ENCODE measurements around the gene PIK3R6.

The PIK3R6 gene

DNA sequence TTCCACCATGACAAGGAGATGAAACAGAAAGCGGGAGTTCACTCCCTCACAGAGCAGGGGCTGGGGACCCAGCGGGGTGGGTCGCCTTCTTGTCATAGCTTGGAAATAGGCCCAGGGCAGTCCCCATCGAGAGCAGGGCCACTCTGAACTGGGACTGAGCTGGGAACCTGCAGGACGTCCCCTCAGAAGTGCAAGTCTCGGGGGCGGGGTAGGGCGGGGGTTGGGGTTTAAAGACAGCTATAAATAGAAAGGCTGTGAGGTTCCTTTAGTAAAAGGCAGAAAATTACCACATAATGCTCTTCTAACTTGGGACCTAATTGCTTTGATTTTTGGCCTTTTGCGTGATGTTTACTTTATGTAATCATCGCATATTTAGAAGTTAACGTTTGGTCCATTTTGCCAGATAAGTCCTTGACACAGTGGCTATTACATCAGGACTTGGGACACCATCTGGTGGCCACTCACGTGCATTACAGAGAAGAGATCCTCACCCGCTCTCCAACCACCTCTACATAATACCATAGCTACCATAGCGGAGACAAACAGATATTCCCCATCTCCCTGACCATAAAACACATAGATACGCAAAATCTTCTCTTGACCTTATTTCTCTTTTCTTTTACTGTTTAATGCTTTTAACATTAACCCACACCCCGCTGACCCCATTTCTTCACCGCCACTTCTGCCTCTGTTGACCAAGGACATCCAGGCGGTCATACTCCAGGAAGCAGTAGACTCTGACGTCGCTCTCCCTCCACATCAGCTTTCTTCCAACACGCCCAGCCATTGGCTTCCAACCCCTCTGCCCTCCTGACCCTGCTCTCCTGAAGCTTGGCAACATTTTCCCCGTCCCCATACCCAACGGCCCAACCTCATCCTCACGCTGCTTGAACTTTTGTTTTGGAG, 27.5 kb upstream of the PIK3R6 start:
- no peak for DNase-seq (ENCODE audit: insufficient read length, low spot score)
- peak; percentile 96 for FAIRE-seq
- TF ChIP-seq PAX5 (IDR thresholded peaks at IDR 0.05; ENCODE audit: insufficient read depth, low read length, severe bottlenecking) (no peak), POLR2AphosphoS5 (IDR thresholded peaks at IDR 0.05; ENCODE audit: low read depth, low read length) (peak; percentile 29; the same call in 1 of the 2 replicates)

DNA sequence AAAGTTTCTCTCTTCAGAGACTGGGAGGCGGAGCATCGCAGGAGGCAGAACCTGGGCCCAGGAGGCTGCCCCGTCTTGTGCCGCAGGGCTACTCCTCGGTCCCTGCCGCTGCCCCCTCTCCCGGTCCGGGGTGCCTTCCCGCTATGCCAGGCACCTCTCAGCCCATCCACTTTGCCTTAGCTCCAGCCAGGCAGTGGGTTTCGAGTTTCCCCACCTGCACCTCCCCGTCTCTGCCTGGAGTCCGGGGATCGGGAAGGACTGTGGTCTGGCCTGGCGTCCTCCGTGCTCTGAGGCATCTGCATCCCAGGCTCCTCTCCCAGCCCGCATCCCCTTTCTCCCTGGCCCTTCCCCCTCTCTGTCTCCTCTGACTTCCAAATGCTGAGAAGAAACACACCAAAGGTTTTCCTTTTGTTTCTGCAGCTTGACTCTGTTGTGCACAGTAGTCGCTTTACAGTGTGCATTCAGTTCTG, 26.8 kb upstream of the PIK3R6 start:
- no peak for TF ChIP-seq PAX5 (IDR thresholded peaks at IDR 0.05; ENCODE audit: insufficient read depth, low read length, severe bottlenecking)
- TF ChIP-seq SPI1 (IDR thresholded peaks at IDR 0.05; ENCODE audit: low read depth, low read length) = no peak
- no peak for TF ChIP-seq POLR2A (IDR thresholded peaks at IDR 0.05; ENCODE audit: low read depth, low read length)
- TF ChIP-seq POU2F2 (IDR thresholded peaks at IDR 0.05; ENCODE audit: low read depth, low read length) = no peak
- no peak for DNase-seq (ENCODE audit: insufficient read length, low spot score)
- FAIRE-seq = peak; percentile 58

DNA sequence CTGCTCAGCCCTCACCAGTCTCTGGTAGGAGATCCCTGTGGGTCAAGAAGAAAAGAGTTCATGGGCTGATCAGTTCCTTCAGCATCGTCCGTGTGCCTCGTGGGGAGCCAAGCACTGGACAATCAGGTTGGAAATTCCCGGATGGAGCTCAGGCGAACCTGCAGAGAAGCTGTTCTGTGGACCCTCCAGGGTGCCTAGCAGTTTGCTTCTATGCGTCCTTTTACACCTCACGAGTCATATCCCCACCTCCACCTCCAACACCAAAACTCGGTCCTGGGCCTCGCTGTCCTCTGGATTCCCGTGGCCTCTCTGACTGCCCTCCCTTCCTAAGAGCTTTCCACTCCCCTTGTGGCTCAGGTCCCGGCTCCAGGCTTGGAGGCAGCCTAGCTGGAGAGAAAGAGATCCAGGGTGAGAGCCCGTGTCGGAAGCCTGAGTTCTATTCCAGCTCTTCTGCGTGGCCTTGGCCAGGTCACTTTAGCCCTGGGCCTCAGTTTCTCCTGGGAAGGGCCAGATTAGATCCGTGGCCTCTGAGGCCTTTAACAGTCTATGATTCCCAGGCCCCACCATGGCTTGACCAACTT, 26.2 kb upstream of the PIK3R6 start:
- DNase-seq (ENCODE audit: insufficient read length, low spot score) = no peak
- FAIRE-seq = no peak
- no peak for TF ChIP-seq TAF1 (IDR thresholded peaks at IDR 0.05; ENCODE audit: low read depth, low read length)
- no peak for TF ChIP-seq POU2F2 (IDR thresholded peaks at IDR 0.05; ENCODE audit: low read depth, low read length)
- TF ChIP-seq POLR2AphosphoS5 (IDR thresholded peaks at IDR 0.05; ENCODE audit: low read depth, low read length) = no peak
- no peak for TF ChIP-seq PAX5 (IDR thresholded peaks at IDR 0.05; ENCODE audit: insufficient read depth, low read length, severe bottlenecking)
- TF ChIP-seq SPI1 (IDR thresholded peaks at IDR 0.05; ENCODE audit: low read depth, low read length) = no peak

DNA sequence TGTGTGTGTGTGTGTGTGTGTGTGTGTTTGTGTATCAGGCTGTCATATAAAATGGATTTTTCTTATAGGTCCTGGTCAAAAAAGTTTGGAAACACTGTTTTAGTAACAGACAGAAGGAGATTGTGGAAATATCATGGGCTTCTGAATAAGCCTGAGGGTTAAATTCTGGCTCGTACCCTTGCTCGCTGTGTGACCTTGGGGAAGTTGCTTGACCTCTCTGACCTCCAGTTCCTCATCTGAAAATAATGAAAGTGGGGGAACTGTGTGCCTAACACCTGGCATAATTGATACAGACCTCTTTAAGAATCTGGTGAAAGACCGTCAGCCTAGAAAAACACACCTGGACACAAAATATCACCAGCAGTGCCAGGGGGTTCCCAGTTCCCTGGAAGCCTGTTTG, 25.6 kb upstream of the PIK3R6 start:
- no peak for DNase-seq (ENCODE audit: insufficient read length, low spot score)
- TF ChIP-seq POLR2A (IDR thresholded peaks at IDR 0.05; ENCODE audit: low read depth, low read length) = no peak
- FAIRE-seq = no peak

DNA sequence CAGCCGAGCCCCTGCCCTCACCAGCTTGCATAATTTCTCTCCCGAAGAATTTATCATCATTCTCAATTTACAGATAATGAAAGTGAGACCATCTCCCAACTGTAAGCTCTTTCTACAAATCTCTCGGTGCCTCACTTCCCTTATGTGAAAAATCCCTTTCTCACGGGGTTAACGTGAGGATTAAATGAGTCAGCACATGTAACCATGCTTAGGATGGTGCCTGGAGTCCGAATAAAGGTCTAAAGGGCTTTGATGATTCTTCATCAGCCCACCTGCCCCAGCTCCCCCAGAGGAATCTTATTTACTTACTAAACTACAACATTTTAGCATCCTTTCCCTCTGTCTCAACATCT, 24.8 kb upstream of the PIK3R6 start:
- TF ChIP-seq SPI1 (IDR thresholded peaks at IDR 0.05; ENCODE audit: low read depth, low read length) (peak; percentile 86), POLR2AphosphoS5 (IDR thresholded peaks at IDR 0.05; ENCODE audit: low read depth, low read length) (no peak; the same call in 1 of the 2 replicates)
- DNase-seq (ENCODE audit: insufficient read length, low spot score) (no peak), FAIRE-seq (peak; percentile 97)

GRCh38 chr17:8890671-8891070, 23.2 kb upstream of the PIK3R6 start:
- FAIRE-seq (no peak), DNase-seq (ENCODE audit: insufficient read length, low spot score) (no peak)
- no peak for TF ChIP-seq POU2F2 (IDR thresholded peaks at IDR 0.05; ENCODE audit: low read depth, low read length)
- no peak for TF ChIP-seq TAF1 (IDR thresholded peaks at IDR 0.05; ENCODE audit: low read depth, low read length)
- no peak; the same call in 1 of the 2 replicates for TF ChIP-seq POLR2A (IDR thresholded peaks at IDR 0.05; ENCODE audit: low read depth, low read length)
- no peak for TF ChIP-seq POLR2AphosphoS5 (IDR thresholded peaks at IDR 0.05; ENCODE audit: low read depth, low read length)
- TF ChIP-seq SPI1 (IDR thresholded peaks at IDR 0.05; ENCODE audit: low read depth, low read length) = no peak
- TF ChIP-seq PAX5 (IDR thresholded peaks at IDR 0.05; ENCODE audit: insufficient read depth, low read length, severe bottlenecking) = no peak

DNA sequence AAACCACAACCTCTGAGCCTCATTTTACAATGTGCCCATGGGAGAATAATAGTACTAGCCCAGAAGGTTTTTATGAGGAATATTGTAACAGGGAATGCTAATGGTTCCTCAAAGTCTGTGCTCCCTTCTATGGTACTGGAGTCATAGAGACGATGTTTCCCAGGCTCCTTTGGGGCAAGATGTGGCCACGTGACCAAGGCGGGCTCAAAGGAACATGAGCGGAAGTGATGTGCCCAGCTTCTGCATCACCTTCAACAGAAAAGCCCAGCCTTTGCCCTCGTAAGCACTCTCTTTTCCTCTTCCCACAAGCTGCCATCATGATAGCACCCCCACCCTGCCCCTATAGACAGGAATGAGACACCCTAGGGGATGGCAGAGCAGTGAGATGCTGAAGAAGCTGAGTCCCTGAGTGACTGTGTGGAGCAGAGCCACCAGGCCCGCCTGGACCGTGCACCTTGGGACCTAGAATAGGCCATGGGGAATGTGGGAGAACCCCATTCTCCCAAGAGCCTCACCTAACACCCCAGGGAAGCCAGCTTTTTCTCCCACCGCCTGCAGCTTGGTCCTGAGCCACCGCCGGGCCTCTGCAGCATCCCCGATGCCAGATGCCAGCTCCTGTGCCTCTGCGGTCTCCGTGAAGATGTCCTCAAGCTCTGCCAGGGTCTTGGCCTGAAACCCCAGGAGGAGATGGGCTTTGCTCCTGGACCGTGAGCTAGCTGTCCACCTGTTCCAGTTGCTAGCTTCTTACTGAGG, 22.2 kb upstream of the PIK3R6 start:
- FAIRE-seq (no peak), DNase-seq (ENCODE audit: insufficient read length, low spot score) (no peak)
- TF ChIP-seq POLR2A (IDR thresholded peaks at IDR 0.05; ENCODE audit: low read depth, low read length) (no peak; the same call in 1 of the 2 replicates), TAF1 (IDR thresholded peaks at IDR 0.05; ENCODE audit: low read depth, low read length) (no peak), PAX5 (IDR thresholded peaks at IDR 0.05; ENCODE audit: insufficient read depth, low read length, severe bottlenecking) (no peak), POU2F2 (IDR thresholded peaks at IDR 0.05; ENCODE audit: low read depth, low read length) (no peak), POLR2AphosphoS5 (IDR thresholded peaks at IDR 0.05; ENCODE audit: low read depth, low read length) (no peak), SPI1 (IDR thresholded peaks at IDR 0.05; ENCODE audit: low read depth, low read length) (no peak)

DNA sequence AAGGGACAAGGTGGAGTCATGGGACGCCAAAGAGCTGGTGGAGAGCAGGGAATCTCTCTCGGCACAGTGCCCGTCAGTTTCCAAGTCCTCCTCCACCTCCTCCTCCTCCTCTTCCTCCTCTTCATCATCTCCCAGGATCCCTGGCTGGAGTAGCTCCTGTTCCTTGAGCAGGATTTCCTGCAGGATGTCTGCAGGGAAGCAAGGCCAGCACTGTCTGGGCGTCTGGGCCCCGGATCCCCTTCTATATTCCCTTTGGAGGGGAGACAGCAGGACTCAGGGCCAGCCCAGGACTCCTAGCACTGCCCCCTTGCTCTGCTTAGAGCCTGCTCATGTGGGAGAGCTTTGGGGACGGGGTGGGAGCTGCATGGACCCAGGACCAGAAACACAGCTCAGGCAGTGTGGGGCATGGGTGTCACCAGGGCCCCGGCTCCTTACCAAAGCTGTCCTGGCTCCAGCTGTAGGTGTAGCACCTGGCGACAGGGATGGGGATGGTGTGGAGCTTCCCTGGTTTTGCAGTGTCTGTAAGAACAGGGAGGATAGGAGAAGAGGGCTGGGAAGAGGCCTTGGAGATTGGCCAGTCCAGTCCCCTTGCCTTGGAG, 21.3 kb upstream of the PIK3R6 start:
- TF ChIP-seq POLR2AphosphoS5 (IDR thresholded peaks at IDR 0.05; ENCODE audit: low read depth, low read length) (no peak), SPI1 (IDR thresholded peaks at IDR 0.05; ENCODE audit: low read depth, low read length) (no peak)
- no peak for DNase-seq (ENCODE audit: insufficient read length, low spot score)
- no peak for FAIRE-seq

DNA sequence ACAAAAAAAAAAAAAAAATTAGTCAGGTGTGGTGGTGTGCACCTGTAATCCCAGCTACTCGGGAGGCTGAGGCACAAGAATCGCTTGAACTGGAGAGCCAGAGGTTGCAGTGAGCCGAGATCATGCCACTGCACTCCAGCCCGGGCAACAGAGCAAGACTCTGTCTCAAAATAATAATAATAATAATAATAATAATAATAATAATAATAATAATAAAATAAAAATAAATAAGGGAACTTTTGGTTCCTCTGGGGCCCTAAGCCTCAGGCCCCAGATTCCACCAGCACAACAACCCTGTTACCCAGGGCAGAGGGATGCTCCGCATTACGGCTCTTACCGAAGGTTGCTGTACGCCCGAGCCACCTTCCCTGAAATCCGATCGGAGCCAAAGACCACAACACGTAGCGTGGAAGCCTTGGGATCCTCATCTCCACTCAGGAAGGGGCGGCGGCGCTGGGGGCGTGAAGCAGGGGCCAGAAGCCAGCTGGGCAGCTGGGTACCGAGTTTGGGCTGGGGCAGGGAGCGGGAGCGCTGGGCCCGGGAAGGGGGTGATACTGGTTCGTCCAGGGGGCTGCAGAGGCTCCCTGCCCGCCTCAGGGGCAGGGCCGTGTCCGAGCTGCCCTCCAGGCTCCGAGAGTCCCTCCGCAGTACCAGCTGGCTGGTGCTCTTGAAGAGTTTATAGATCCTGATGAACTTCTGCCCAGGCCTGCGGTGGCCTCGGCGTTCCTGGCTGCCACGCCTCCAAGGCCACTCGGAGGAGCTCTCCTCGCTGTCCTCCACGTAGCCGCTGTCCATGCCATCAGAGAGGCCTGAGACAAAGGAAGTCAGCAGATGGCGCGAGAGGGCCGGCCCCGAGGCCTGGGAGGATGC, 20.6 kb upstream of the PIK3R6 start:
- TF ChIP-seq POU2F2 (IDR thresholded peaks at IDR 0.05; ENCODE audit: low read depth, low read length) (no peak), POLR2AphosphoS5 (IDR thresholded peaks at IDR 0.05; ENCODE audit: low read depth, low read length) (no peak), POLR2A (IDR thresholded peaks at IDR 0.05; ENCODE audit: low read depth, low read length) (no peak), PAX5 (IDR thresholded peaks at IDR 0.05; ENCODE audit: insufficient read depth, low read length, severe bottlenecking) (no peak), SPI1 (IDR thresholded peaks at IDR 0.05; ENCODE audit: low read depth, low read length) (no peak), TAF1 (IDR thresholded peaks at IDR 0.05; ENCODE audit: low read depth, low read length) (no peak)
- DNase-seq (ENCODE audit: insufficient read length, low spot score) (no peak), FAIRE-seq (no peak)

Data from GM12891 (cell line).